Stimulated activated CD8-positive, alpha-beta memory T cell treated with anti-CD3 and anti-CD28 coated beads, Interleukin-2, amount 100 ng/mL, for 48 hours (primary cell): ENCODE measurements around the gene MAX.

Experiments used
- DNase-seq, 2 donors: peaks; one replicate each; pipeline ENCODE4 v3.0.0-alpha.2; 2020; ENCODE audit warnings: low read depth in 2 of 2

MAX gene, protein sequence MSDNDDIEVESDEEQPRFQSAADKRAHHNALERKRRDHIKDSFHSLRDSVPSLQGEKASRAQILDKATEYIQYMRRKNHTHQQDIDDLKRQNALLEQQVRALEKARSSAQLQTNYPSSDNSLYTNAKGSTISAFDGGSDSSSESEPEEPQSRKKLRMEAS

DNA sequence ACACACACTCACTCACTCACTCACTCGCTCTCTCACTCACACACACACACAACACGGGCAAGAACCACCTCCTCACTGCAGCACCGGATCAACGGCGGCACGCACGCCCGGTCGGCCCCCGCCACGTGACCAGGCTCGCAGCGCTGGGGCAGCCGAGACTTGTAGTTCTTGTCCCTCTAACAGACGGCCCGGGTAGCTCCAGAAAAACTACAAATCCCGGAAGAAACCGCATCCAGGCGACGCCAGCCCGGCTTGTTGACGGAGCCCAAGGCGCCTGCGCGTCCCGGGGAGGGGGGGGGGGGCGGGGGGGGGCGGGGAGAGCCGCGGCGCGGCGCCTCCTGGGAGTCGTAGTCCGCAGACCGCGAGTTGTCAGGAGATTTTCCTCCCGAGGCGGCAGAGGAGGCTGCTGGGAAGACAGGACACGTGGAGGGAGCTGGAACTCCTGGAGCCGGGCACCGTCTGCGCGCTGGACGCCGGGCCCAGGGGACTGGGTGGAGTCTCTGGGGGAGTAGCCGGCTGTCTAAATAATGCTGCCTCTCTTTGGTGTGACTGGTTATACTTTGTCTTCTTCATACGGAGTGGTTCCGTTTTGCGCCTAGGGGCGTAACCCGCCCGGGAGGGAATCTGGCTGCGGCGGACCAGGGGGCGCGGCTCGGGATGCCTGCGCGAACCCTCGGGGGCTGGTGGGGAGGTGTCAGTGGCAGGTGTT is at the start of gene MAX:
TSS of gene MAX (minus strand) at position 77 of the 709 bp plus-strand sequence. CDS start 178 bp downstream, outside the sequence.
- DNase-seq: peak; percentile 95 to 96

DNA sequence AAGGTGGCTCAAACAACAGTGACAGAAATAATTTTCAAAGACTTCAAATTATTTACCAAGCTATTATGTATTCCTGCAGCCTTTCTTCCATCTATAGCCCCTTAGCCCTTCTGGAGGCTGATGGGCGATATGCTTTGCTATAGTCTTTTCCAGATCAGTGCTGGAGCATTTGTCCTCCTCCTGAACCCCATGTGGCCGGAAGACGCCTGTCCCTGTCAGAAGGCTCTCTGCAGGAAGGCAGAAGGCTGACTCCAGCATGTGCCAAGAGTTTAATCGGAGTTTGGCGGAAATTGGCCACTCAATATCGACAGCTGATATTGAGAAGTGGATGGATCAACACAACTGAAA is 49.3 kb upstream of the MAX start:
- DNase-seq: no peak

DNA sequence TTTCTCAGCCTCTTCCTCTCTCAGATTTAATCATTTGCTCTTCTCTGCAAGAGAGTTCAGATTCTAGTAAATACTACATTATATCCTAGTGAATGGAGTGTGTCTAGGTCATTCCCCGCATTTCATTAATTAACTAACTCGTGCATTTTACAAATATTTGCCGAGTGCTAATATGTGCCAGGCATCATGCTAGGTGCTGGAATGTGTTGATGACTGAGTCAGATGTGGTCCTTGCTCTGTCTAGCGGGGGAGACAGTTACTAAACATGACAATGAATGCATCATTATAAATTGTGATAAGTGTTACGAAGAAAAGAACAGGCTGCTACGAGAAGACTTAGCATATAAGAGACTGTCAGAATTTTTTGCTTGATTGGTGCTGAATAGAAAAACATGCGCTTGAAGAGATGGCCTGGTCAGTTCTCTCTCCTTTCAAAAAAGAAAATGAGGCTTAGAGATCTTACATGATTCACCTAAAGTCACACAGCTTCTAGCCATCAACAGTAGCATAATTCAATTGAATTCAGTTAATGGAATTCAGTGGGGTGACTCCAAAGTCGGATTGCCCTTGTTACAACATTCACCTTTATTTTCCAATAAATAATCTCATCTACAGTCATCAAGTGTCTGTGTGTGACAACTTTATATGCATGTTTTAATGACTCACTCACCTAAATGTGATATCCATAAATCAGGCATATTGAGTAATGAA is 48.7 kb upstream of the MAX start:
- DNase-seq: no peak

DNA sequence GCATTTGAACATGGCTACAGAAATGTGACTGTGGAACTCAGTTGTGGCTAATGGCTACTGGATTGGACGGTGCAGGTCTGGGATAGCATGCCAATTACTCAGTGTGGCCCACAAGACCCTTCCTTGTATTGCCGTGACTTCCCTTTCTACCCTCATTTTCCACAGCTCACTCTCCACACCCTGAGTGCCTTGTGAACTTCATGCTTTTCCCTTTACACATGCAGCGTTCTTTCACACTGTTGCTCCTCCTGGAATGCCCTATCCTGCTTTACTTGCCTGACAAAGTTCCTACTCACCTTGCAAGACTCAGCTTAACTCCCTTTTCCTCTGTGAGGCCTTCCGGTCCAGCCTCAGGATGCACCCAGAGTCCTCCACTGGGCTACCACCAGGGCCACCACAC is 46.8 kb upstream of the MAX start:
- DNase-seq: no peak

DNA sequence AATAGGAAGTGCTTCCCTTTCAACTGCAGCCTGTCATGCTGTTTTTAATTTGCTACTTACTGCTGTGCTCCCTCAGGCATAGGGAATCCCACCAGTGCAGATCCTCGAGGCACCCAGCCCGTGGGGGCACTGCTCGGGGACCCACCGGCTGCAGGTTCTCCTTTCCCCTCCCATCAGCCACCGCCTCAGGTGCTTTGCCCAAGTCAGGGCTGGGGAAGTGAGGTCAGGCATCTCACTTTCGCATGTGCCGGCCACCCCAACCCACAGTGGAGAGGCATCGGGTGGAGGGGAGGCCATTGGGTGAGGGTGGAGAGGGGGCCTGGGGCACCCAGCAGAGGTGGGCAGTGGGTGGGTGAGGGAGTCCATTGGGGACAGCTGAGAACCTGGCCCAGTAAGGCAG is 41.9 kb upstream of the MAX start:
- DNase-seq: no peak

DNA sequence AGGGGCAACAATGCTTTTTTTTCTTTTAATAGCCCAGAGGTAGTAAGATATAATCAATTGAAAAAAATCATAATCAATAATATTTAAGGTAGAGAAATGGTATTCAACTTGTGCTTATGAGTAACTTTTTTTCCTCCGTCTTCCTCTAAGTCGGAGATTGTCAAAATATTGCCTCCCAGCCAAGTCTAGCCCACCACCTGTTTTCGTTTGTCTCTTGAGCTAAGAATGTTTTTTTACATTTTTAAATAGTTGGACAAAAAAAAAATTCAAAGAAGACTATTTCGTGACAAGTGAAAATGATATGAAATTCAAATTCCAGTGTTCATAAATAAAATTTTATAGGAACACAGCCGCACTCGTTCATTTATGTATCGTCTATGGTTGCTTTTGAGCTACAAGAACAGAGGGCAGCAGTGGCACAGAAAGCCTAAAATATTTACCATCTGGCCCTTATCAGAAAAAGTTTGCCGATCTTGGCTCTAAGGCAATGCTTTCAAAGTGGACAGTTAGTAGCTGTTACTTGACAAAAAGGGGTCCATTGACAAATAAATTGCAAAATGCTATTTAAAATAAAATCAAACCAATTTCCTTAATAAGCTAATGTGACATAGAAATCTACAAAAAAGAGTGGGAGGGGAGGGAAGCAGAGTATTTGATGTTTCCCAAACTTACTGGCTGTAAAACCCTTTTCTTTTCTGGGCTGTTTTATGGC is 40.8 kb upstream of the MAX start:
- no peak for DNase-seq

DNA sequence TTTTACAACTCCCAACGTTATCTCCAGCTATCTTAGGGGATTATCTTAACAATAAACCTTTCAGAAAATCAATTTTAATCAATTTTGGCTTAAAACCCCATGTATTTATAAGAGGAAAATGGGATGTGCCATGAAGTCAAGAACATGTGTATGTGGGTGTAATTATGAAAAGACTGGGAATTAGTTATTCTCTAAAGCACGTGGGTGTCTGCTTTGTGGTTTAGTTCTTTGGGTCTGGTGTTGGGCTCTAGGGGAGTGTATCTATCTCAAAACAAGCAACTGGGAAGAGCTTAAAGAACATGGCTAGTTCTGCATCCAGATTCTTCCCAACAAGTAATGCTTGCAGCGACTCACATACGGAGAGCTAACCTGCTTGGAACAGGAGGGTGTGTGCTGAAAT is 40.1 kb upstream of the MAX start:
- DNase-seq: no peak

DNA sequence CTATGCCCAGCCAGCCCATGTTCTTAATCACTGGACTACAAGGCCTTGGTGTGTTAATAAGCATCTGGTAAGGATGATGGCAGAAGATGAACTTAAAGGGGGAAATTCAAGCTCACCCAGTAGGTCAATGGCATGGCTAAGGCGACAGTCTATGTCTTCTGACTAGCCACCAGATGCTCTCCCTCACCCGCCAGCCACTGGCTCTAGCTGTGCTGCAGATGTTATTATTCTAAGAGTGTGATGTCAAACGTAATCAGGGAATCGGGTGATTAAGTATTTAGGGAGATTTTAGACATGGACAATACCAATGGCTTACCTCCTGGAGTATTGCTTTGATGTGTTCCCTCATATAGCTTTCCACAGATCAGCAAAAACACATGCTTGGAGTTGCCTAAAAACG is 39.2 kb upstream of the MAX start:
- no peak for DNase-seq

DNA sequence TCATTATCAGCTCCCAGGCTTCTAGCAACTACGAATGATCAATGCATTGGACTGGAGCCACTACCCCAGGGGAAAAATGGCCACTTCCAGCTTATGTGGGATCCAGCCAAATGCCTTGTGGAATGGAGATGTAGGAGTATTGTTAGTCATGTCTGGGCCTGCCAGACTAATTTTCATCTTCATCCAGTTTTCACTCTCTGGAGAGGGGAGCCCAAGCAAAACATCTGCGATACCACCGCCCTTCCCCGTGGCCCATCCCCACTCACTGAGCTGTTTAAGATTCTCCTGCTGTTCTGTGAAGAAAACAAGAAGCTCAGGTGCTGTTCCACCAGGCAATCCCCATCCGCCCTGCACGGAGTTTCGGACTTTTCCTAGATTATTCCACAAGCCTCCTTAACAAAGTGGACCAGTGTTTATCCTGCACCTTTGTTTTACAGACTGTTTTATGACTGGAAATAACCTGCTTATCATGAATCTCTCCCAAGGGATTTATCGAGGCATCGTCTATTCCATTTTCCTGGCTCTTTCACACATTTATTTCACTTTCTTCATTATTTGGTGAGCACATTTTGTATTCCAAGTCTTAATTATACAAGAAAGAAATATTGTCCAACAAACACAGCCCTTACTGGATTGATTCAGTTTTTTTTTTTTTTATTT is 35.5 kb upstream of the MAX start:
- DNase-seq: no peak

DNA sequence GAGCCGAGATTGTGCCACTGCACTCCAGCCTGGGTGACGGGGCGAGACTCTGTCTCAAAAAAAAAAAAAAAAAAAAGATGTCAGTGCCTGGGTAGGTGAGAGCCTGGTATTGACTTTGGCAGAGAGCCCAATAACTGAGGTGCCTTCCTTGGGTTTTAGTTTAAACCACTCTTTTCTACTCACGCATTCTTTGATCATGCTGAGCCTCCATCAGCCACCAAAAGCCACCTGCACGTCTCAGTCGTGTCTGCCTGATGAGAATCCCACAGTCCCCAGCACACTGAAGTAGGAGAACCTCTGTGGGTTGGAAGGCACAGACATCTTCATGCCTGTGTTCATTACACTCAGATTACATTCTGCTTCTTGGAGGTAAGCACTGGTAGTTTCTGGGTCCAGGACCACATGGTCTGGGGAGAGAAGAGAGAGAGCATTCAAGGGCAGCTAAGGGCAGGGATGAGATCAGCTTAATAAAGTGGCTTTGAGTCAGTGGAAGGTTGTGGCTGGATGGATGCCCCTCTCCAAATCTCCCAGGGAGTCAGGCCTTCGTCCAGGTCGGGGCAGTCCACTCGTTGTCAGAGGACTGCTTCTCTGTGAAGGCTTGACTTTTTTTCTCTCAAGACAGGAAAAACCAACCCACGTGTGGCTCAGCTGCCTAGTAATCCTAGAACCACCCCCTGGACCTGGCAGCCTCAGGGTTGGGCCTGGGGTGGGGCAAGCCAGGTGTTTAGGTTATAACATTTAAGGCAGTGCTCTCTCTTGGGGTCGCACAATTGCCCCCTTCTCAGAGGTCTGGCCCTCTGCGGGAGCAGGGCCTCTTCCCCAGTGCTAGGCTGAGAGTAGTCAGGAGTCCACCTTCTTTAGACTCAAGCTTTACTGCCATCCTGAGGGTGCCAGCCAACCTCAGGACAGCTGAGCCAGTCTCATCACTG is 32.6 kb upstream of the MAX start:
- DNase-seq: no peak

DNA sequence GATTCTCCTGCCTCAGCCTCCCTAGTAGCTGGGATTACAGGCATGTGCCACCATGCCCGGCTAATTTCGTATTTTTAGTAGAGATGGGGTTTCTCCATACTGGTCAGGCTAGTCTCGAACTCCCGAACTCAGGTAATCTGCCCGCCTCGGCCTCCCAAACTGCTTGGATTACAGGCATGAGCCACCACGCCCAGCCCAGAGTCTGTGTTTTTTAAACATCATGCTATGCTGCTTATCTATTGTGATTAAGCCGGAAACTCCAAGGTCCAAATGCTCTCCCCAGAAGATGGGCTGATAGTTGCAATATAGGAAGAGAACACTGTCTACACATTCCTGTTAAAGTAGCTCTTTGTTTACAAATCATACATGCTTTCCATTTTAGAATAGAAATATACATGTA is 30.5 kb upstream of the MAX start:
- DNase-seq: no peak

DNA sequence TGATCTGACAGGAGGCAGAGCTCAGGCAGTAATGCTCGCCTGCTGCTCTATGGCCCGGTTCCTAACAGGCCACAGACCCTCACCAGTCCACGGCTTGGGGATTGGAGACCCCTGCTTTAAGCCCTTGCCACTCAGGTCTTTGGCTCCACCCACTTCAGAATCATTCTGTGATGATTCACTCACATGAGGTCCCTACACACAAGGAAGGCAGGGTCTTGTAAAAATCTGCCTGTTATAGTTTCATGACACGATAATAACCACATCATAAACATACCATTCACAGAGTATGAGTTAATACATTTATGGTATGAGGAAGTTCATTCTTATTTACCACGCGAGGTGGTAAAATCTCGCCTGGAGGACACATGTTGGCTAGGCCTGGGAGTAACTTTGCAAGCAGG is 29.0 kb upstream of the MAX start:
- no peak for DNase-seq

DNA sequence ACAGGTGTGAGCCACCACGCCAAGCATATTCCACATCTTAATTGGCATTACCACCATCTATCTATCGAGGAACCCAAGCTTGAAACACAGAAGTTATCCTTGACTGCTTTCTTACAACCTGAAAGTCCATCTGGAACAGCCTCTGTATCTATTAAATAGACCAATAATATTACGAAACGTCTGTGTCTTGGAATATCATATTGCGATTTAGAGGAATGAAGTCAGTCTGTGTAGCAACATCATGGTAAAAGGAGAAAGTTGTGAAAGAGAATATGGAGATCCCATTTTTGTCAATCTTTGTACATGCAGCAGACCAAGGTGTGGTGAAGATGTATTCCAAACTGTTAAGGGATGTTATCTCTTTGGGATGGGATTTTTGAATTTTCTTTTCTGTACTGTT is 25.8 kb upstream of the MAX start:
- no peak for DNase-seq

DNA sequence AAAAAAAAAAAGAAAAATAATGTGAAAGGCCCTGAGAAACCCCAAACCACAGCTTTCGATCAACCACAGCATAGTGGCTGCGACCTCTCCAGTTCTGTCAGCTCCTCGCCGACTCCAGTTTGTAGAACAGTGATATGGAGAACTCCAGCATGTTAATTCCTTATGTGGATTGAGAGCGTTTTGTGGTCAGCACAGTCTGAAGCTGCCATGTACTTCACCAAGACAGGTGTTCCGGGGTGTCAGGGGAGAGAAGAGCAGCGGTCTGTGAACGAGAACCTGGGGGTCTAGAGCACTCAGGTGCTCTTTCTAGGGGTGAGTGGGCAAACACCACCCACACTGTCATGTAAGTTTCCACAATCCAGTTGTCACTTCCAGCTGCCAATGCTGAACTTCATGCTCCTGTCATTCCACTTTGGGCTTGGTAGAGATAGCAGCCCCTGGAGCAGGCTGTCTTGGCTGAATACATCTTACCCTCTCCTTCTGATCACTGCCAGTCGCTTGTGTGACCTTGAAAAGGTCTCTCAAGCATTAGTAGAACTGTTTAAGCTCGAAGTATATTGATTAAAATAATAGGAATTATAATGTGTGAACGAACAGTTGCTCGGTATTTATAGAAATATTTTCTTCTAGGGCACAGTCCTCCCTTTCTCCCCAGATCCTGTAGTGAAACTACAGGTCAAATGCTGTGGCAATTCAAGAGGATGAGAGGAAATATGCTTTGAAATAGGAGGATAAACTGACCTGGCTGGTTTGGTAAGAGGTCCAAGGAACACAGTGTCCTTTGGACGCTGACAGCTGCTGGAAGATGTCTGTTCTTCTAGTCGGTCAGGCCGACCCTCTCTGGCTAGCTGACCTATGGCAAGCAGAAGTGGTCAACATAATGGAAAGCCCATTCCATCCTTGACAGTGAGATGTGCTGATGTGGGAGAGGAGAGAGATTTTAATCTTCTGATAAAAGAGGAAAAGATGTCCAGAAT is 15.7 kb upstream of the MAX start:
- no peak for DNase-seq

DNA sequence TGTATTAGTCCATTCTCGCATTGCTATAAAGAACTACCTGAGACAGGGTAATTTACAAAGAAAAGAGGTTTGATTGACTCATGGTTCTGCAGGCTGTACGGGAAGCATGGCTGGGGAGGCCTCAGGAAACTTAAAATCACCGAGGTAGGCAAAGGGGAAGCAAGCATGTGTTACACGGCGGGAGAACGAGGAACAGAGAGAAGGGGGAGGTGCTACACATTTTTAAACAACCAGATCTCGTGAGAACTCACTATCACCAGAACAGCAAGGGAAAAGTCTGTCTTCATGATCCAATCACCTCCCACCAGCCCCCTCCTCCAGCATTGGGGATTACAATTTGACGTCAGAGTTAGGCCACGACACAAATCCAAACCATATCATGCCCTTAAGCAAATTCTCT is 13.3 kb upstream of the MAX start:
- DNase-seq: no peak

DNA sequence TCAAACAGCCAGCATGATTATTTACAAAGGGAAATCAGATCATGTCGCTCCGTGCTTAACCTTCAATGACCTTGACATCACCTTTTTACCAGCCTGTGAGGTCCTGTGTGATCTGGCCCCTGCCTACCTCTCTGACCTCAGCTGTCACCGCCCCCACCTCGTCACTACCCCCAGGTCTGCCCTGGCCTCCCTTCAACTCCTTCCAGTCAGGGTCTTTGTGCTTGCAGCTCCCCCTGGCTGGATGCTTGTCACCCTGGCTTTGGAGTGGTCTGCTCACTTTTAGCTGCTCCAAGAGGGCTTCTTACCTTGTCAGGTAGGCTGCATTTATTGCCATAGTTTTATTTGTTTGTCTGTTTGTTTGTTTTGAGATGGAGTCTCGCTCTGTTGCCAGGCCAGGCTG is 8.2 kb upstream of the MAX start:
- DNase-seq: no peak

DNA sequence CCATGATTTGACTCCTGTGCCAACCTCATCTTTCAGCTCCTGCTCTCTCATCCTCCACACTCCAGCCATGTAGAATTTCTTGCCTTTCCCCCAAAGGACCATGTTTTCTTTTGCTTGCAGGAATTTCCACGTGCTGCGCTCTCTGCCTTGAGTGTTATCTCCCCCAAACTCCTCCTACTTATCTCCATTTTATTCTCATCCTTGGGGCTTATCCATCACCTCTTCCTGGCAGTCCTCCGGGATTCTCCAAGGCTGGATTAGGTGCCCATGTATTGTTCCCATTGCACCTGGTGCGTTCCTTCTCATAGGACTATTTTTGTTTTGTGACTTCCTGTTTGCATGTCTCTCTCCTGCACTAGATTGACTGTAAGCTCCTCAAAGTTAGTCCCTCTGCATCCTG is 7.0 kb upstream of the MAX start:
- DNase-seq: no peak

DNA sequence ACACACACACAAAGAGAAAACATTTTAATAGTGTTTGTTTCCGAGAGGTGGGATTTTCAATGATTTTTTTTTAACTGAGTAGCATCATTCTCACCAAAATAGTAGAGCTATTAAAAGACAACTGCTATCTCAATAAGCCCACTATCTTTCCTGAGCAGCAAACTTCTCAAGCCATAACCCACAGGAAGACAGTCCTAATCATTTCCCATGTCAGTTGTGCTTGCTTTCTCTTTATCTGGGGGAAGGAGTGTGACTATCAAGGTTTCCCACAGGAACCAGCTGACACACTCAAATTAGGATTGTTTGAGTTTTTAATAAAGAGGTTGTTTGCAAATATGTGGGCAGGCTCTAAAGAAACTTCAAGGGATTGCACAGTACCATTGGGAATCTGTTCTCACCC is 4.9 kb upstream of the MAX start:
- no peak for DNase-seq

DNA sequence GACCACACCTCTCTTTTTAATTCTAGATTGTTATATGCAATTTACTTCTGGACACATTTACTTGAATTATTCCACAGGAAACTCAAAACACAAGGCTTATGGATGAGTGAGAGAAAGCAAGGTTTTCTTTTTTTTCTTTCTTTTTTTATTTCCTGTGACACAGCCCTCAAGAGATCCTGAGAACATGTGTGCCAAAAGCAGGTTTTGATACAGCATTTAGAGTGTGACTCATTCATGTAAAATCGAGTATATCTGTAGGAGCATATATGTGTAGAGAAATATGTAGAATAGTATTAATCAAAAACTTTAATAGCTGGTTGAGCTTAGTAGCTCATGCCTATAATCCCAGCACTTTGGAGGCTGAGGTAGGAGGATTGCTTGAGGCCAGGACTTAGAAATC is 4.4 kb upstream of the MAX start:
- DNase-seq: no peak

DNA sequence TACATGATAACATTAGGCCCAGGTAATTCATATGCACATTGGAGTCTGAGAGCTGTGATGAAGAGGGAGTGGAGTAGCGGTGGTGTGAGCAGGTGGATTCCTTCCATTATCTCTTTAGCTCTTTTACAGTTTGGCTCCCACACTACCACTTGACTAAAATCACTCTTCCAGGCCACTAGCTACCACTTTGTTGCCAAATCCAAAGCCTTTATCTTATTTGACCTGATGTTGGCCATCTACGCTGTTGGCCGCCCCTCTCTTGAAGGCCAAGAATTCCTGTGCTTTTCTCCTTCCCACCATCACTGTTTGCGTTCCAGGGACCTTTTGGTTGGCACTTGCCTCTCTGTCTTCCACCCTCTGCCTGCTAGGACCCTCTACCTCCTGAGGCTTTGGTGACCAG is 4.0 kb upstream of the MAX start:
- no peak for DNase-seq
